ENCODE data around the gene TSPYL4.

Gene TSPYL4

DNA sequence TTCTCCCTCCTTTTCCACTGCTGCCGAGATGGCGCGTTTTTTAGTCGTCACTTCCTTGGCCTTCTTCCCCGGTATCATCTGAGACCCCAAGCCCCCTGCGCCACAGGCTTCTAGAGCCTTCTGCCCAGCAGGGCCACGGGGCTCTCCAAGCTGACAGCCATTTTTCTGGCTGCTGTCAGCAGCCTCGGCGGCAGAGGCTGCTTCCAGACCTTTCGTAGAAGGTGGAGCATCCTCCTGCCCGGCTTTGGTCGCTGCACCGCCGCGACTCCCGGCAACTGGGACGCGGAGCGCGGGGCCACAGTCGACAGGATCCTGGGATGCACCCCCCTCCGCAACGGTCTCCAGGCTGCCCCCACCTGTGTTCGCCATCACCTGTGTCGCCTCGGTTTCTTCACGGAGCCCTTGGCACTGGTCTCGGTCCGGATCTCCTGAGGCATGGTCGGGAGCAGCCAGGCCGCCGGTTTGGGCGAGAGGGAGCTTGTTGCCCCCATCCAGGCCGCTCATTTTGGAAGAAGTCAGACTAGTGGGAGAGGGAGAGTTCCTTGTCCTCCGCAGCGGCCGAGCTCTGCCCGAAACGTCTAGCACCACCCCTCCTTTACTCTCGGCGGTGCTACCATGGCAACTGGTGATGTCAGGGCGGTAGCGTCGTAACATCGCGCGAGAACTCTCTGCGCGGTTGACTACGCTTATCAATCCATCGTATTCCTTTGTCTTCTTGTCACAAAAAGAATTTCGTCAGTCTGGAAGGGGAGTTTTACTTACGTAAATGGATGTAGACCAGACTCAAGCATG is at the start of gene TSPYL4:
Gene TSPYL4, minus strand, starts transcription at position 571 of the 792 bp plus-strand sequence. Its CDS starts 67 bp downstream, at position 504.
- no peak for TF ChIP-seq CTCF (IDR thresholded peaks at IDR 0.05; ENCODE audit: control insufficient read depth, insufficient read depth, low read depth, low read length, missing control alignments)
- peak; percentile 88 for DNase-seq (ENCODE audit: low read depth)
- H3K4me3 ChIP-seq (ENCODE audit: control insufficient read depth, low read depth, low read length), result peak within 1 kb of the TSS; percentile 87

GRCh38 chr6:116301104-116301503 is 47.2 kb upstream of the TSPYL4 start:
- no peak for DNase-seq (ENCODE audit: low read depth)
- no peak for TF ChIP-seq CTCF (IDR thresholded peaks at IDR 0.05; ENCODE audit: control insufficient read depth, insufficient read depth, low read depth, low read length, missing control alignments)
- no peak overlapping the region for H3K4me3 ChIP-seq (ENCODE audit: control insufficient read depth, low read depth, low read length)

GRCh38 chr6:116300566-116300965 is 46.7 kb upstream of the TSPYL4 start:
- no peak overlapping the region for H3K4me3 ChIP-seq (ENCODE audit: control insufficient read depth, low read depth, low read length)
- TF ChIP-seq CTCF (IDR thresholded peaks at IDR 0.05; ENCODE audit: control insufficient read depth, insufficient read depth, low read depth, low read length, missing control alignments), result no peak
- no peak for DNase-seq (ENCODE audit: low read depth)

DNA sequence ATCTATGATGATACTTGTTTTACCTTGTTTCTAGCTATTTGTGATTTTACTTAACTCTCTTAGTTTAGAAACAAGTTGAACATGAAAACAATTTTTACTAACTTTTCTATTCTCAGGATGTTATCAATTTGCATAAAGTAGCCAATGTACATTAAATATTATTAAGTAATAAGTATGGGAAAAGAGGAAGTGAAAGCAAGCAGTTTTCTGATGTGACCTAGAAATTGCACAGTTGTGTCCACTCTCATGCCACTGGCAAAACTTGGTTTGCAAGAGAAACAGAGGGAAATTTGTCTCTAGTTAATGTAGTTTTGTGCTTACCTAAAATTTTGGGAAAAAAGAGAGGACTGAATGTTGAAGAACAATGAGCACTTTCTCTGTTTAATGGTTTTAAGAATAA is 45.1 kb upstream of the TSPYL4 start:
- DNase-seq (ENCODE audit: low read depth), result no peak
- TF ChIP-seq CTCF (IDR thresholded peaks at IDR 0.05; ENCODE audit: control insufficient read depth, insufficient read depth, low read depth, low read length, missing control alignments), result no peak
- H3K4me3 ChIP-seq (ENCODE audit: control insufficient read depth, low read depth, low read length), result no peak overlapping the region

DNA sequence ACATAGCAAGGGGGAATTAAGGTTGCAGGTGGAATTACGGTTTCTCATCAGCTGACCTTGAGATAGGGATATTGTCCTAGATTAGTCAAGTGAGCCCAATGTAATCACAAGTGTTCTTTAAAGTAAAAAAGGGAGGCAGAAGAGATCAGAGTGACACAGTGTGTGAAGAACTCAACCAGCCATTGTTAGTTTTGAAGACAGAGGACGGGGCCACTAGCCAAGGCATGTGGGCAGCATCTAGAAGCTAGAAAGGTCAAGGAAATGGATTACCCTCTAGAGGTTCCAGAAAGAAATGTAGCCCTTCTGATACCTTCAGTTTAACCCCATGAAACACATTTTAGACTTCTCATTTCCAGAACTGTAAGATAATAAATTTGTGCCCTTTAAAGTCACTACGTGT is 44.4 kb upstream of the TSPYL4 start:
- TF ChIP-seq CTCF (IDR thresholded peaks at IDR 0.05; ENCODE audit: control insufficient read depth, insufficient read depth, low read depth, low read length, missing control alignments), result no peak
- DNase-seq (ENCODE audit: low read depth), result no peak
- no peak overlapping the region for H3K4me3 ChIP-seq (ENCODE audit: control insufficient read depth, low read depth, low read length)

GRCh38 chr6:116292553-116292952 is 38.7 kb upstream of the TSPYL4 start:
- DNase-seq (ENCODE audit: low read depth), result no peak
- no peak overlapping the region for H3K4me3 ChIP-seq (ENCODE audit: control insufficient read depth, low read depth, low read length)

More at GRCh38 chr6:116292553-116292952, 38.7 kb upstream of the TSPYL4 start:
- no peak for TF ChIP-seq CTCF (IDR thresholded peaks at IDR 0.05; ENCODE audit: control insufficient read depth, insufficient read depth, low read depth, low read length, missing control alignments)

All from AG09309 (cell line).